CD4-positive, alpha-beta memory T cell (primary cell): ENCODE data around the gene BCAS1. TPM values are rescaled to one million over a fixed set of nuclear protein-coding genes. Genes with fewer than 3 reads are reported as not detected.

Experiments used
- CTCF ChIA-PET: fragments of 350-600 bp; sonication (Branson Sonifier 250); formaldehyde crosslinking; loops from one replicate; lab custom pipeline; 2021; ENCODE audit warnings: inconsistent platforms; ENCODE audit not compliant: partially characterized antibody; lab: Charles Lee
- POLR2A ChIA-PET: fragments of 350-600 bp; sonication (Branson Sonifier 250); formaldehyde crosslinking; loops from one replicate; lab custom pipeline; 2021; ENCODE audit not compliant: partially characterized antibody; lab: Charles Lee
- DNase-seq, 5 donors: peaks; one replicate each; pipeline versions ENCODE4 v3.0.0 to v3.0.0-alpha.2; 2020 to 2022; ENCODE audit warnings: mixed read lengths in 1 of 5
- H3K27ac ChIP-seq: one replicate; pipeline ENCODE4 v1.7.0; 2013; ENCODE audit warnings: low read depth, low read length
- H3K27me3 ChIP-seq: 2 replicates; pipeline ENCODE4 v1.7.0; 2013; ENCODE audit warnings: mild to moderate bottlenecking, low read length, moderate library complexity; ENCODE audit not compliant: insufficient read depth
- H3K36me3 ChIP-seq: 2 replicates; pipeline ENCODE4 v1.7.0; 2013; ENCODE audit warnings: mild to moderate bottlenecking, low read length, moderate library complexity; ENCODE audit not compliant: insufficient read depth
- H3K4me1 ChIP-seq: 2 replicates; pipeline ENCODE4 v1.7.0; 2013; ENCODE audit warnings: mild to moderate bottlenecking, low read length, moderate library complexity; ENCODE audit not compliant: insufficient read depth
- H3K4me3 ChIP-seq, 2 donors: one replicate each; pipeline ENCODE4 v1.7.0; 2013; ENCODE audit warnings: low read length in 2 of 2, mild to moderate bottlenecking in 1 of 2
- H3K9me3 ChIP-seq, 2 donors: one replicate each; pipeline ENCODE4 v1.7.0; 2013; ENCODE audit warnings: low read length in 2 of 2, control low read depth in 1 of 2; ENCODE audit not compliant: control insufficient read depth in 1 of 2
- H3K27ac Mint-ChIP-seq, 7 donors: one replicate each; pipeline ENCODE4 v1.8.0; 2020 to 2021; ENCODE audit warnings: mixed read lengths in 7 of 7, mild to moderate bottlenecking in 6 of 7, inconsistent platforms in 3 of 7, moderate library complexity in 3 of 7
- H3K27me3 Mint-ChIP-seq, 2 donors: one replicate each; pipeline ENCODE4 v1.8.0; 2020 to 2021; ENCODE audit warnings: mixed read lengths in 2 of 2
- H3K36me3 Mint-ChIP-seq, 2 donors: one replicate each; pipeline ENCODE4 v1.8.0; 2020 to 2021; ENCODE audit warnings: mixed read lengths in 2 of 2, inconsistent platforms in 1 of 2, mild to moderate bottlenecking in 1 of 2
- H3K4me1 Mint-ChIP-seq, 4 donors: one replicate each; pipeline ENCODE4 v1.8.0; 2020 to 2021; ENCODE audit warnings: mixed read lengths in 4 of 4, mild to moderate bottlenecking in 1 of 4
- H3K4me3 Mint-ChIP-seq, 8 donors: one replicate each; pipeline ENCODE4 v1.8.0; 2020 to 2021; ENCODE audit warnings: mixed read lengths in 8 of 8, mild to moderate bottlenecking in 7 of 8, moderate library complexity in 6 of 8, inconsistent platforms in 3 of 8
- H3K9me3 Mint-ChIP-seq, 8 donors: one replicate each; pipeline ENCODE4 v1.8.0; 2020 to 2021; ENCODE audit warnings: mixed read lengths in 8 of 8, mild to moderate bottlenecking in 5 of 8, inconsistent platforms in 3 of 8, moderate library complexity in 1 of 8
- intact Hi-C: fragments of 100-400 bp; cut with micrococcal nuclease; formaldehyde crosslinking; loops from one replicate; pipeline ENCODE4 v1.15.1; 2023
- polyA plus RNA-seq, 2 donors: library from polyadenylated mRNA; unstranded; fragments of 300-500 nt; fragmentation: Illumina TruSeq; gene quantifications; one replicate each; pipeline ENCODE4 v1.2.3, GENCODE V29; 2021
- total RNA-seq, 2 experiments: library from RNA; stranded (reverse); gene quantifications; one replicate each; pipeline ENCODE4 v1.2.3, GENCODE V29; 2021

BCAS1 gene
- total and polyA plus RNA-seq, 4 experiments from 2014 or later = 0.17 to 0.32 (median 0.25) TPM; not detected in 1

DNA sequence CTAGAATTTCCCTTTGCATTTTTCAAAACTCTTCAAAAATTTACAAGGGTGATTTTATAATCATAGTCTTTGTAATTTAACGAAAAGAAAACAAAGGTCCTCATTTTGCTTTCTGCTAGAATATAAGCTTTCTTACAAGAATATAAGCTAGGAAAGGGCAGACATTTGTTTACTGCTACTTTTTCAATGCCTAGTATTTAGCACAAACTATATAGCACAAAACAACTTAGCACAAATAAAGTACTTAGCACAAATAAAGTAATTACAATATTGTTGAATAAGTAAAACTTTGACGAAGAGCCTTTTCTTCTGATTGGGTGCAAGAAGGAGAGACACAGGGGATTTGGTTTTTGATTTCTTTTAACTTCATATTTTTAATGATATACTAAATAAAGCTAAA is 87.8 kb downstream of the BCAS1 start:
- H3K9me3 ChIP-seq = no peaks in the 10 kb centered on the region
- no peaks in the 10 kb centered on the region for H3K36me3 Mint-ChIP-seq
- H3K9me3 Mint-ChIP-seq = peaks cover 0 to 2% (median 0%) of the 10 kb centered on the region in 8 donors
- H3K4me3 Mint-ChIP-seq = no peak overlapping the region
- no peaks in the 10 kb centered on the region for H3K36me3 ChIP-seq
- H3K4me1 Mint-ChIP-seq = no peaks in the 10 kb centered on the region
- H3K4me1 ChIP-seq = no peaks in the 10 kb centered on the region
- DNase-seq = no peak
- no peak overlapping the region for H3K27ac ChIP-seq
- peaks cover 8 to 10% of the 10 kb centered on the region in 2 donors for H3K27me3 Mint-ChIP-seq
- POLR2A ChIA-PET = no interaction called here
- no peaks in the 10 kb centered on the region for H3K27me3 ChIP-seq
- H3K4me3 ChIP-seq = no peak overlapping the region
- H3K27ac Mint-ChIP-seq = no peak overlapping the region
- intact Hi-C loops = no loop called here
- CTCF ChIA-PET = no interaction called here

DNA sequence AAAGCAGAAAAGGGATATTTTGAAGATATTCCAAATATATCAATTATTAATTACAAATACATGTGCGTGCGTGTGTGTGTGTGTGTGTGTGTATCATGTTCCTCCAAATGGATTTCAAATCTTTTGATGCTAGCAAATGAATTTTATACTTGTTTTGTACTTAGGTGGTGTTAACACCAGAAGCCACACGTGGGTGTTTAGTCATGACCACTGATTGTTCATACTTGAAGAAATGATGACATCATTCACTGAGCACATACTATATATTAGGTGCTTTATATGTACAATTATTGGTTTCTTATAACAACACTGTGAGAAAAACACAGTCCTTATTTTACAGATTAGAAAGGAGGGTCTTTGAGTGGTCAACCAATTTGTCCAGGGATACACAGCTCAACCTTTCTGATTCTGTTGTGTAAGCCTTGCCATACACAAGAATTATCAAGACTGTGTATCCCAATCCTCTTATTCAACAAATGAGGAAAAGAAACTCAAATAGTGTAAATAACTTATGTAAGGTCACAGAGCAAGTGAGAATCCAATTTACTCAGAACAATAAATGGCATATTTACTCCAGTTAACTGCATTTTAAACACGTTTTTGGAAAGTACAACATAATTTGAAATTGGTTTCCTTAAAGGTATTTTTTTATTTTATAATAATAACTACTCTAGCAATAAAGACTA is 88.5 kb downstream of the BCAS1 start:
- intact Hi-C loops = no loop called here
- Mint-ChIP-seq H3K4me1 (no peaks in the 10 kb centered on the region), H3K27me3 (peaks cover 6 to 8% of the 10 kb centered on the region in 2 donors)

DNA sequence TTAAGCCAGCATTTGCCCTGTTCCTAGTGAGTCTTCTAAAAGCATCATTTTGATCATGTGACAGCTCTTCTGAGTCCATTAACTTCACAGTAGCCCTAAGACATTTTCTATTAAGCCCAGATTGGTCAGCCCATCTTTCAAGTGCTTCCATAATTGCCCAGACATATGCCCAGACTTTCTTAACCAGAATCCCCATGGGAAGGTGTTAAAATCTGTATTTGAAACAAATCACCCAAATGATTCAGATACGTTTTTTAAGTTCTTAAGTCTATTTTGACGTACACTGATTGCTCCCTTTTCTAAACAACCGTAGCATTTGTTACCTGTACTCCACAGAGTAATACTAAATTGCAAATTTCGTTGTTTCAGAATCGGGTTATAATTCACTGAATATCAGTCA is 89.3 kb downstream of the BCAS1 start:
- ChIA-PET CTCF (no interaction called here), POLR2A (no interaction called here)
- peaks cover 6 to 8% of the 10 kb centered on the region in 2 donors for H3K27me3 Mint-ChIP-seq
- no peaks in the 10 kb centered on the region for H3K4me1 ChIP-seq
- H3K36me3 ChIP-seq = no peaks in the 10 kb centered on the region
- no peaks in the 10 kb centered on the region for H3K27me3 ChIP-seq
- H3K27ac ChIP-seq = no peak overlapping the region
- H3K27ac Mint-ChIP-seq = no peak overlapping the region
- intact Hi-C loops = no loop called here
- peaks cover 2 to 8% (median 5%) of the 10 kb centered on the region in 8 donors for H3K9me3 Mint-ChIP-seq
- no peak overlapping the region for H3K4me3 Mint-ChIP-seq
- no peaks in the 10 kb centered on the region for H3K9me3 ChIP-seq
- DNase-seq = no peak
- no peaks in the 10 kb centered on the region for H3K36me3 Mint-ChIP-seq
- no peaks in the 10 kb centered on the region for H3K4me1 Mint-ChIP-seq
- no peak overlapping the region for H3K4me3 ChIP-seq

More for the DNA sequence above, 88.5 kb downstream of the BCAS1 start:
- POLR2A ChIA-PET = no interaction called here
- H3K27ac ChIP-seq = no peak overlapping the region
- H3K36me3 ChIP-seq = no peaks in the 10 kb centered on the region
- H3K9me3 ChIP-seq = no peaks in the 10 kb centered on the region
- H3K9me3 Mint-ChIP-seq = peaks cover under 1 to 4% (median under 1%) of the 10 kb centered on the region in 8 donors
- DNase-seq = no peak
- CTCF ChIA-PET = no interaction called here
- H3K27ac Mint-ChIP-seq = no peak overlapping the region
- no peaks in the 10 kb centered on the region for H3K36me3 Mint-ChIP-seq
- no peaks in the 10 kb centered on the region for H3K4me1 ChIP-seq
- H3K27me3 ChIP-seq = no peaks in the 10 kb centered on the region
- H3K4me3 ChIP-seq = no peak overlapping the region
- no peak overlapping the region for H3K4me3 Mint-ChIP-seq

DNA sequence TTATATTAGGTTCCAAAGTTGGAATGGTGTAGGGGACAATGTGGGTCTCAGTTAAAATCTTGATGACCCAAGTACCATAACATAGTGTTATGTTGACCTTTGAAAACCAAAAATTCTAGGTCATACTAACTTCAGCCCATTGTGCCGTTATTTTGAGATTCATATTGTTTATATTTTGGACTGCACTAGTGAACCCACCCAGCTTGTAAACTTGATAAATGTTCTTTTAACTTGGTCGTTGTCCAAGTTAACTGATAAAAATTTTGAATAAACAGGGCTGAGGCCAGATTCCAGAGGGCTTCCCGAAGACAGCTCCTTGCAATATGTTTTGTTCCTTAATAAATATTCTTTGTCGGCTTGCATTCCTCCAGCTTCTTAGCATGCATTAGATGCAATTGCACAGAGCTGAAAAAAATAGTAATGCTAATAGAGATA is 90.3 kb downstream of the BCAS1 start:
- Mint-ChIP-seq H3K4me1 (no peaks in the 10 kb centered on the region), H3K9me3 (peaks cover 2 to 8% (median 5%) of the 10 kb centered on the region in 8 donors), H3K27me3 (peaks cover 4 to 8% of the 10 kb centered on the region in 2 donors), H3K4me3 (no peak overlapping the region), H3K27ac (no peak overlapping the region), H3K36me3 (no peaks in the 10 kb centered on the region)
- H3K9me3 ChIP-seq = no peaks in the 10 kb centered on the region
- ChIA-PET CTCF (no interaction called here), POLR2A (no interaction called here)
- intact Hi-C loops = no loop called here
- H3K4me3 ChIP-seq = no peak overlapping the region
- H3K27ac ChIP-seq = no peak overlapping the region
- no peaks in the 10 kb centered on the region for H3K36me3 ChIP-seq
- DNase-seq = no peak
- no peaks in the 10 kb centered on the region for H3K27me3 ChIP-seq
- no peaks in the 10 kb centered on the region for H3K4me1 ChIP-seq

DNA sequence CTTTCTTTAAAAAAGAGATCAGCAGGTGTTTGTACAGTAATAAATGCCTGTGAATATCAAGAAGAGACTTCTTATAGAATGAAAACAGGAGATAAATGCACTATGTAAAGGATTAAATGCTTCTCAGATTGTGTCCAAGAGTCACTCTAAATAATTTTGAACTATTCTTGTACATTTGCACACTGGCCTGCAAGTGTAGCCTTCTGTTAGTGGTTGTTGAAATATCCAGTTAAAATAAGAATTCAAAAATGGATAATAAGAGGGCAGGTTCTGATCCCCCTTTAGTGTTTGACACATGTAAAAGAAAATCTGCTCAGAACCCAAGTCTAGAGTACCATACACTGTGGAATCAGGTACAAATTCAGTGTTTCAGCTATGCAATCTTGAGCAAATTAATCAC is 91.9 kb downstream of the BCAS1 start:
- Mint-ChIP-seq H3K9me3 (peaks cover 2 to 13% (median 6%) of the 10 kb centered on the region in 8 donors), H3K4me3 (no peak overlapping the region), H3K27ac (no peak overlapping the region), H3K4me1 (no peaks in the 10 kb centered on the region), H3K27me3 (peaks cover 4 to 5% of the 10 kb centered on the region in 2 donors), H3K36me3 (no peaks in the 10 kb centered on the region)
- POLR2A ChIA-PET = no interaction called here
- no peaks in the 10 kb centered on the region for H3K27me3 ChIP-seq
- no peak overlapping the region for H3K4me3 ChIP-seq
- H3K27ac ChIP-seq = no peak overlapping the region
- no peaks in the 10 kb centered on the region for H3K36me3 ChIP-seq
- intact Hi-C loops = no loop called here
- no peaks in the 10 kb centered on the region for H3K4me1 ChIP-seq
- no peaks in the 10 kb centered on the region for H3K9me3 ChIP-seq
- no peak for DNase-seq
- CTCF ChIA-PET = no interaction called here

DNA sequence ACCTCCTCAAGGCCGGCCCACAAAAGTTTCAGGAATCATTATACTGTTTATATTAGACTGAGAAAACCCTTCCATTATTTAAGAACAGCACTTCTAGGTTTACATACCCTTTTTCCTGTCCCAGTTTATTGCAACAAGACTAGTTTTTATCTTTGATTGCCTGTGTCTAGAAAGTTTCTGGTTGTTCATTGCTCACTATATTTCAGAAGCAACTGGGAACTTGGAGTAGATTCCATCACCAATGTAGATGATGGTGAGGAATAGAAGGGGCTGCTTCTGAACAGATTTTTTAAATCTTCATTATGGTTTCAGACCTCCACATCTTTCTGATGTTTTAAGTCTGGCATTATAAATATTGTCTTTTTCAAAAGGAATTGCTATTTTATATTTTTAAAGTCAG is 93.0 kb downstream of the BCAS1 start:
- Histone ChIP-seq H3K9me3 (no peaks in the 10 kb centered on the region), H3K27me3 (no peaks in the 10 kb centered on the region), H3K4me1 (no peaks in the 10 kb centered on the region), H3K36me3 (no peaks in the 10 kb centered on the region), H3K4me3 (no peak overlapping the region), H3K27ac (no peak overlapping the region)
- peaks cover 2 to 15% (median 6%) of the 10 kb centered on the region in 8 donors for H3K9me3 Mint-ChIP-seq
- no peak overlapping the region for H3K27ac Mint-ChIP-seq
- no peak for DNase-seq
- POLR2A ChIA-PET = no interaction called here
- peaks cover 4 to 5% of the 10 kb centered on the region in 2 donors for H3K27me3 Mint-ChIP-seq
- CTCF ChIA-PET = no interaction called here
- no peaks in the 10 kb centered on the region for H3K4me1 Mint-ChIP-seq
- intact Hi-C loops = no loop called here
- no peaks in the 10 kb centered on the region for H3K36me3 Mint-ChIP-seq
- H3K4me3 Mint-ChIP-seq = no peak overlapping the region

DNA sequence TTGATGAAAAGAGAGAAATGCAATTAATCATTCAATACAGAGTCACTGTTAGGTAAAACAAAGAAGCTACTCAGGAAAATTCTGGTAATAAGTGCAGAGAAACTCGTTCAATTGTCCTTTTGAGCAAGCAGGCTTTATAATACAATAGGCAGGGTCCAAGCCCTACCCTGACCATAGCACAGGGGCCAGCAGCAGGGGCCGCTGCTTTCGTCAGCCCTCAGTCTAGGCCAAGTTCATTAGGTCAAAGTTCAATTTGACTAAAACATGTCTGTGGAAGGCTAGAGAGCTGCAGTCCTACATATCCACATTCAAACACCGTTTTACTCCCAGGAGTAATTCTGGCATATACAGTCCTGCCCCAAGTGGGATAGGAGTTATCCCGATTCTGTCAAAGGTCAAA is 94.6 kb downstream of the BCAS1 start:
- no peaks in the 10 kb centered on the region for H3K27me3 ChIP-seq
- peaks cover under 1 to 1% of the 10 kb centered on the region in 2 donors for H3K27me3 Mint-ChIP-seq
- no peak for DNase-seq
- no peaks in the 10 kb centered on the region for H3K4me1 ChIP-seq
- POLR2A ChIA-PET = no interaction called here
- no peak overlapping the region for H3K4me3 Mint-ChIP-seq
- no peak overlapping the region for H3K27ac Mint-ChIP-seq
- H3K9me3 ChIP-seq = no peaks in the 10 kb centered on the region
- no peaks in the 10 kb centered on the region for H3K36me3 ChIP-seq
- peaks cover 2 to 15% (median 6%) of the 10 kb centered on the region in 8 donors for H3K9me3 Mint-ChIP-seq
- no peaks in the 10 kb centered on the region for H3K36me3 Mint-ChIP-seq
- CTCF ChIA-PET = no interaction called here
- no peak overlapping the region for H3K27ac ChIP-seq
- intact Hi-C loops = no loop called here
- no peak overlapping the region for H3K4me3 ChIP-seq
- H3K4me1 Mint-ChIP-seq = no peaks in the 10 kb centered on the region
